ENCODE data around the gene NOSIP.

- TF ChIP-seq POLR2A (IDR thresholded peaks at IDR 0.05) = no peak
- no peak for TF ChIP-seq CTCF (IDR thresholded peaks at IDR 0.05)
Measured at GRCh38 chr19:49565261-49565660, 15.1 kb downstream of the NOSIP start.

Measured in uterus (tissue), 2 donors.